GM23248 (cell line): Measurements from ENCODE around the gene GIT1. TPM values are rescaled to one million over a fixed set of nuclear protein-coding genes. Genes with fewer than 3 reads are reported as not detected.
A peak's percentile ranks its signal among the peaks of the same experiment; 100 is the strongest.

Experiments
- DNase-seq: peaks from one replicate; pipeline ENCODE4 v3.0.0-alpha.2; 2015
- H2AFZ ChIP-seq: fragments of 200-600 bp; sonication (generic); 2 replicates; pipeline ENCODE4 v1.6.1; 2016; ENCODE audit warnings: antibody characterized with exemption
- H3F3A ChIP-seq: fragments of 200-600 bp; sonication (generic); 2 replicates; pipeline ENCODE4 v1.6.1; 2016; ENCODE audit warnings: mild to moderate bottlenecking, antibody characterized with exemption, mixed run types; ENCODE audit not compliant: insufficient read depth
- H3K27ac ChIP-seq: fragments of 200-600 bp; sonication (generic); 2 replicates; pipeline ENCODE4 v1.5.1; 2016; ENCODE audit warnings: mild to moderate bottlenecking
- H3K27me3 ChIP-seq: fragments of 200-600 bp; sonication (generic); replicated peaks from 2 replicates; pipeline ENCODE4 v1.6.1; 2016; ENCODE audit warnings: mild to moderate bottlenecking; ENCODE audit not compliant: insufficient read depth
- H3K36me3 ChIP-seq: fragments of 200-600 bp; sonication (generic); 2 replicates; pipeline ENCODE4 v1.6.1; 2016; ENCODE audit warnings: low read depth, mild to moderate bottlenecking
- H3K4me1 ChIP-seq: fragments of 200-600 bp; sonication (generic); 2 replicates; pipeline ENCODE4 v1.6.1; 2016; ENCODE audit warnings: mild to moderate bottlenecking; ENCODE audit not compliant: insufficient read depth
- H3K4me2 ChIP-seq: fragments of 200-600 bp; sonication (generic); one replicate; pipeline ENCODE4 v1.6.1; 2016; ENCODE audit warnings: mild to moderate bottlenecking; ENCODE audit not compliant: unreplicated experiment
- H3K4me3 ChIP-seq: fragments of 200-600 bp; sonication (generic); 2 replicates; pipeline ENCODE4 v1.5.1; 2016; ENCODE audit warnings: mild to moderate bottlenecking
- H3K79me2 ChIP-seq: fragments of 200-600 bp; sonication (generic); 2 replicates; pipeline ENCODE4 v1.6.1; 2016; ENCODE audit warnings: mild to moderate bottlenecking; ENCODE audit not compliant: insufficient read depth
- H3K9ac ChIP-seq: fragments of 200-600 bp; sonication (generic); 2 replicates; pipeline ENCODE4 v1.6.1; 2016; ENCODE audit warnings: mild to moderate bottlenecking
- H3K9me2 ChIP-seq: fragments of 200-600 bp; sonication (generic); 2 replicates; pipeline ENCODE4 v1.6.1; 2016; ENCODE audit warnings: mixed run types, mild to moderate bottlenecking, moderate library complexity; ENCODE audit not compliant: insufficient read depth
- H3K9me3 ChIP-seq: fragments of 200-600 bp; sonication (generic); one replicate; pipeline ENCODE4 v1.6.1; 2017; ENCODE audit warnings: low read depth
- H4K20me1 ChIP-seq: fragments of 200-600 bp; sonication (generic); 2 replicates; pipeline ENCODE4 v1.6.0; 2016; ENCODE audit not compliant: insufficient read depth
- EZH2 ChIP-seq: fragments of 200-600 bp; sonication (generic); IDR thresholded peaks from 2 replicates; pipeline ENCODE4 v1.6.1; 2018; ENCODE audit warnings: antibody characterized with exemption, mild to moderate bottlenecking; ENCODE audit not compliant: insufficient read depth, poor library complexity, severe bottlenecking
- EZH2phosphoT487 ChIP-seq: fragments of 200-600 bp; sonication (generic); IDR thresholded peaks from 2 replicates; pipeline ENCODE4 v1.6.1; 2018; ENCODE audit warnings: antibody characterized with exemption, moderate library complexity, mild to moderate bottlenecking, low read depth; ENCODE audit not compliant: insufficient read depth
- WGBS, 2 experiments: methylation state at CpG; one replicate each; pipeline ENCODE4 v1.1.6; 2015 to 2017; ENCODE audit warnings: low lambda C conversion rate in 2 of 2, low coverage in 1 of 2; ENCODE audit errors: missing lambda C conversion rate in 2 of 2; 5-methylcytosine and 5-hydroxymethylcytosine counted together
- in situ Hi-C: fragments of 300-500 bp; cut with MboI; formaldehyde crosslinking; loops from 2 replicates; pipeline ENCODE4 v1.15.0; 2020
- polyA plus RNA-seq: library from polyadenylated mRNA; unstranded; fragments of >200 nt; fragmentation: Nextera tagmentation; extraction: Ambion mirVana; gene quantifications from 2 replicates; pipeline ENCODE4 v1.2.1, GENCODE V29; 2016
- total RNA-seq: library from RNA; depleted of rRNA; stranded (reverse); fragments of >200 nt; shearing (Covaris generic); gene quantifications from 2 replicates; pipeline ENCODE4 v1.2.3, GENCODE V29; 2014

Gene GIT1
- total and polyA plus RNA-seq, 2 experiments from 2014 or later: 6.0 to 19.5 TPM

DNA sequence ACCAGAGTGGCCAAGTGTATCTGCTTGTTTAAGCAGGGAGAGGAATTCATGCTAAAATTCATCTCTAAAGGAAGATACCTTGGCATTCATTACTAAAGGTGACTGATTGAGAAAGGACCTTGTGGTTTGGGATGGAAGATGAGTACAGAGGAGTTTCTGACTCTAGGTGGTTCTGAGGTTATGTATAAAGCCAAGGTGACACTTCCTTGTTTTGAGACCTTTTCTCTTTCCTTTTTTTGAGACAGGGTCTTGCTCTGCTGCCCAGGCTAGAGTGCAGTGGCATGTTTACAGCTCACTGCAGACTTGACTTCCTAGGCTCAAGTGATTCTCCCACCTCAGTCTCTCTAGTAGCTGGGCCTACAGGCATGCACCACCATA, 31.7 kb downstream of the GIT1 start:
- H4K20me1 ChIP-seq: no peaks in the 10 kb centered on the region
- H3F3A ChIP-seq: peaks cover 15% of the 10 kb centered on the region
- no peaks in the 10 kb centered on the region for H3K79me2 ChIP-seq

DNA sequence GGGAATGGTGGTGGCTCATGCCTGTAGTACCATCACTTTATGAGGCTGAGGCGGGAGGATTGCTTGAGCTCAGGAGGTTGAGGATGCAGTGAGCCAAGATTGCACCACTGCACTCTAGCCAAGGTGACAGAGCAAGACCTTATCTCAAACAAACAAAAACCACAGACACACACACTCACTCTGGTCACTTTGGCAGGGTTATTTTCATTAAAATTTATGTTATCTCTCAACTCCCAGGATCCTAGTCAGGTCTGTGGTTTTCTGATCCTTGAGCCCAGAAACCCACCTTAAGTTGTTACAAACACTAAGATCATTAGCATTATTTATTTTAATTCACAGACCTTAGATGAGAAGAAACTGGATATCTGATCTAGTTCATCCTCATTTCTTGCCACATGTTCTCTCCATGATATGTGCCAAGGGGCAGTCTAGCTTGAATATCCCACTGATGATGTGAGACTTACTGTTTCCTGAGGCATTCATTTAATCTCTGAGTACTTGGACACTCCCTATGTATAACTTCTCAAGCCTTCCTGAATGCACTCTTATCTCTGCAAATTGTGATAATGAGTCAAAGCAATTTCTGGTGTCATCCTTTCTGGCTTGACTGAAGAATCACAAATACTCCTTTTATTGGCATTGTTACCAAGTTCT, 32.2 kb downstream of the GIT1 start:
- H3K9ac ChIP-seq: no peak overlapping the region
- no peaks in the 10 kb centered on the region for H3K9me3 ChIP-seq
- H3K4me1 ChIP-seq: peaks cover 12% of the 10 kb centered on the region; the same call in 1 of the 2 replicates
- no peaks in the 10 kb centered on the region for H3K36me3 ChIP-seq
- in situ Hi-C loops: loop anchor here (25.0 kb wide), 1 partner anchor 95 kb away; no protein-coding TSS in a partner anchor
- H3K4me3 ChIP-seq: no peak overlapping the region
- peak overlapping the region; percentile 35 for H3K27ac ChIP-seq
- H3K9me2 ChIP-seq: no peaks in the 10 kb centered on the region
- no peaks in the 10 kb centered on the region for H3K27me3 ChIP-seq
- H3K4me2 ChIP-seq: no peak overlapping the region
- H4K20me1 ChIP-seq: no peaks in the 10 kb centered on the region
- WGBS, 2 experiments: 100% methylated on average over 1 of the region's 1 CpG
- peaks cover 15% of the 10 kb centered on the region for H3F3A ChIP-seq
- no peaks in the 10 kb centered on the region for H3K79me2 ChIP-seq
- DNase-seq: peak; percentile 75
- TF ChIP-seq EZH2: no peak
- TF ChIP-seq EZH2phosphoT487: no peak
- H2AFZ ChIP-seq: no peak overlapping the region

More for the DNA sequence above, 31.7 kb downstream of the GIT1 start:
- Histone ChIP-seq H3K4me3 (no peak overlapping the region), H3K27ac (no peak overlapping the region), H2AFZ (no peak overlapping the region), H3K9me2 (no peaks in the 10 kb centered on the region), H3K4me1 (peaks cover 12% of the 10 kb centered on the region; the same call in 1 of the 2 replicates), H3K9me3 (no peaks in the 10 kb centered on the region), H3K36me3 (no peaks in the 10 kb centered on the region), H3K9ac (no peak overlapping the region), H3K27me3 (no peaks in the 10 kb centered on the region), H3K4me2 (no peak overlapping the region)
- no peak for TF ChIP-seq EZH2
- TF ChIP-seq EZH2phosphoT487: no peak
- in situ Hi-C loops: loop anchor here (25.0 kb wide), 1 partner anchor 95 kb away; no protein-coding TSS in a partner anchor
- DNase-seq: no peak

DNA sequence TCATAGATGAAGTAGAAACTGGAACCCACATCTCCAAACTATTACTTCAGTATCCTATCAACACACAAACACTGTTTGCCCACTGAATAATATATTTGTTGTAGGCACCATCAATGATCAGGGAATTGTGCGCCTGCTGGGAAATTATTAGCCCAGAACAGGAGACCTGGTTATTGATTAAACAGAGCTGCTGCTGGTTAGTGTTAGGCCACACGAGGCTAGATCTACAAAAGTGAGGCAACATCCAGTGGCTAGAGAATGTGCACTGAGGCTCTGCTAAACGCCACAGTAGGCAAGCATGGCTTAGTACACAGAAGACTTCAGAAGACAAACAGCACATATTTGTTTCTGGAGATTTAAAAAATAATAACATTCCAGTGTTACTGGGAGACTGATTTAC, 33.6 kb downstream of the GIT1 start:
- Histone ChIP-seq H4K20me1 (no peaks in the 10 kb centered on the region), H3K4me1 (peaks cover 12% of the 10 kb centered on the region; the same call in 1 of the 2 replicates), H3K9me2 (no peaks in the 10 kb centered on the region), H3K27ac (no peak overlapping the region), H3K27me3 (no peaks in the 10 kb centered on the region), H3K4me2 (no peak overlapping the region), H3K4me3 (no peak overlapping the region), H3K9ac (no peak overlapping the region), H3F3A (peaks cover 15% of the 10 kb centered on the region), H2AFZ (no peak overlapping the region), H3K79me2 (no peaks in the 10 kb centered on the region), H3K9me3 (no peaks in the 10 kb centered on the region), H3K36me3 (no peaks in the 10 kb centered on the region)
- TF ChIP-seq EZH2: no peak
- no peak for TF ChIP-seq EZH2phosphoT487
- in situ Hi-C loops: loop anchor here (25.0 kb wide), 1 partner anchor 94 kb away; no protein-coding TSS in a partner anchor
- WGBS, 2 experiments: 55 to 57% methylated on average over 3 of the region's 3 CpGs
- DNase-seq: no peak

DNA sequence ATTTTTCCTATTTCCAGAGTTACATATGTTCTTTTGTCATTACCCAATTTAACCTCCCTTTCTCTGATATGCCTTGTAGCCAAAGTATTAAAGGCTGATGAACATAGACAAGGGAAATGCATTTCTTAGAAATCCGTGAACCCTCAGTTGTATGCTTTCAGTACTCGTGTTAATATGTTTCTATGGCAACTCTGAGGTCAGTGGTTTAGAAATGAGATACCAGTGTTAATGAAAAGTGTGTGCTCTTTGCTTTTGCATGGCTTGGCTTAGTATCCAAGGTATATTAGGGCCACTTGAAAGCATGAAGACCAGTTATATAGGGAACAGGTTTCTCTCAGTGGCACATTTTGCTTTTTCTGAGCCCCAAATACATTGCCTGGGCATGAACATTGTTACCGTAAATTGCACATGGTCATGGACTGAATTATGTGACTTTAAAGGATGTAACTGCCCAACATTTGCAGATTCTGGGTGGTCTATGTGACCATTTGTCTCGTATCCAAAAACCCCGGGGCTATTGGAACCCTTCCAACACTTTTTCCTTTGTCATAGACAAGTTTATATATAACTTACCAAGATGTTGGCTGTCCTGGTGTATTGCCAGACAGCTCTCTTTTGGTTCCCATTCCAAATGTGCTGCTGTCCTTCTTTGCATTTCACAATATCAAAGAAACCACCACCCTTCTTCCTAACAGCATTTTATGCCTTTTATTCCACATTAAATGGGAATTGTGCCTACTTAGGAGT, 40.1 kb downstream of the GIT1 start:
- no peaks in the 10 kb centered on the region for H3K9me3 ChIP-seq
- no peak for DNase-seq
- in situ Hi-C loops: loop anchor here (25.0 kb wide), 1 partner anchor 187 kb away; no protein-coding TSS in a partner anchor
- no peak overlapping the region for H3K9ac ChIP-seq
- H3K4me2 ChIP-seq: no peak overlapping the region
- H3F3A ChIP-seq: peaks cover 5% of the 10 kb centered on the region; the same call in 1 of the 2 replicates
- TF ChIP-seq EZH2 (no peak), EZH2phosphoT487 (no peak)
- no peak overlapping the region for H3K27ac ChIP-seq
- no peaks in the 10 kb centered on the region for H3K9me2 ChIP-seq
- H3K36me3 ChIP-seq: peaks cover 20% of the 10 kb centered on the region; the same call in 1 of the 2 replicates
- no peaks in the 10 kb centered on the region for H3K27me3 ChIP-seq
- no peak overlapping the region for H3K4me3 ChIP-seq
- H3K4me1 ChIP-seq: no peaks in the 10 kb centered on the region
- H2AFZ ChIP-seq: no peak overlapping the region
- no peaks in the 10 kb centered on the region for H3K79me2 ChIP-seq
- no peaks in the 10 kb centered on the region for H4K20me1 ChIP-seq
- 34 to 40% methylated on average over 5 of the region's 5 CpGs for WGBS, 2 experiments
